ENCODE data around the gene ATG13.

Gene ATG13

DNA sequence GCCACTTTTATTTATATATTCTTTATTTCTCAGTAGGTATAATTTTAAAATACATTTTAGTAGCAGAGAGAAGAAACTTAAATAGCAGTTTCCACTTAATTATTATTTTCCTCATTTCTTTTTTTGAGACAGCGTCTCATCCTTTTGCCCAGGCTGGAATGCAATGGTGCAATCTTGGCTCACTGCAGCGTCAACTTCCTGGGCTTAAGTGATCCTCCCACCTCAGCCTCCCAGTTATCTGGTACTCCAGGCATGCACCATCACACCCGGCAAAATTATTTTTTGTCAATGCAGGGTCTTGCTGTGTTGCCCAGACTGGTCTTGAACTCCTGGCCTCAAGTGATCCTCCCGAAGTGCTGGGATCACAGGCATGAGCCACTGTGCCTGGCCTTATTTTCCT, 38.3 kb downstream of the ATG13 start:
- DNase-seq (ENCODE audit: low spot score) (no peak), ATAC-seq (ENCODE audit: low read depth) (no peak)
- no peaks in the 10 kb centered on the region for H3K4me1 ChIP-seq (ENCODE audit: insufficient read depth, poor library complexity, severe bottlenecking)
- TF ChIP-seq CTCF (IDR thresholded peaks at IDR 0.05; ENCODE audit: poor library complexity, severe bottlenecking), result no peak
- no peaks in the 10 kb centered on the region for H3K27me3 ChIP-seq (ENCODE audit: insufficient read depth, poor library complexity, severe bottlenecking)
- no peaks in the 10 kb centered on the region for H3K9me3 ChIP-seq (ENCODE audit: severe bottlenecking)
- peaks cover 86% of the 10 kb centered on the region for H3K36me3 ChIP-seq (ENCODE audit: low read depth)
- no peak overlapping the region for H3K27ac ChIP-seq (ENCODE audit: poor library complexity, severe bottlenecking)
- H3K4me3 ChIP-seq (ENCODE audit: severe bottlenecking), result no peak overlapping the region

DNA sequence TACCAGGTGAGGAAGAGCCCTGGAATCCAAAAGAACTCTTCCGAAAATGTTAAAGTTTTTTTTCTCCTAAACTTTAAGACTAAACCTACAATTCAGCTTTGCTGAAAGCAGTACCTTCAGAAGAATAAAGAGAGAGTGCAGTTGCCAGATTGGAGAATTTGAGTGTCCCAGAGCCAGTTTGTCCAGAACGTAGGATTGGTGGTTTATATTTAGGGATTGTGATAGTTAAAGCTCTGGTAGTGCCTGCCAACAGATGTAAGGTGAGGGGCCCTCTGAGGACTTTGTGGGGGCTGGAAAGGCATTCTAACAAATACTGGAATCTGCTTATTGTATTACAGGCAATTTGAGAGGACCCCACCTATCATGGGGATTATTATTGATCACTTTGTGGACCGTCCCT, 39.8 kb downstream of the ATG13 start:
- H3K9me3 ChIP-seq (ENCODE audit: severe bottlenecking), result no peaks in the 10 kb centered on the region
- peaks cover 78% of the 10 kb centered on the region for H3K36me3 ChIP-seq (ENCODE audit: low read depth)
- no peak for ATAC-seq (ENCODE audit: low read depth)
- no peak overlapping the region for H3K27ac ChIP-seq (ENCODE audit: poor library complexity, severe bottlenecking)
- TF ChIP-seq CTCF (IDR thresholded peaks at IDR 0.05; ENCODE audit: poor library complexity, severe bottlenecking), result no peak
- H3K4me3 ChIP-seq (ENCODE audit: severe bottlenecking), result no peak overlapping the region
- no peak for DNase-seq (ENCODE audit: low spot score)
- no peaks in the 10 kb centered on the region for H3K4me1 ChIP-seq (ENCODE audit: insufficient read depth, poor library complexity, severe bottlenecking)
- H3K27me3 ChIP-seq (ENCODE audit: insufficient read depth, poor library complexity, severe bottlenecking), result no peaks in the 10 kb centered on the region

DNA sequence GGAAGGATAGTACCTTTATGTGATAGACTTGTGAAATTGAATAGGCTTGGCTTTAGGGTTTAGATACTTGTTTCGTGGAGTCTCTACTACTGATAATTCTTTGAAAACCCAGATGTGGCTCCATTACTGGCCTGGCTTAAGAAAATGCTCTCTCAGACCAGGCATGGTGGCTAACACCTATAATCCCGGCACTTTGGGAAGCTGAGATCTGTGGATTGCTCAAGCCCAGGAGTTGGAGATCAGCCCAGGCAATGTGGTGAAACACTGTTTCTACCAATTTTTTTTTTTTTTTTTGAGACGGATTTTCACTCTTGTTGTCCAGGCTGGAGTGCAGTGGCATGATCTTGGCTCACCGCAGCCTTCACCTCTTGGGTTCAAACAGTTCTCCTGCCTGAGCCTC, 40.9 kb downstream of the ATG13 start:
- ATAC-seq (ENCODE audit: low read depth) (no peak), DNase-seq (ENCODE audit: low spot score) (no peak)
- Histone ChIP-seq H3K9me3 (ENCODE audit: severe bottlenecking) (no peaks in the 10 kb centered on the region), H3K27ac (ENCODE audit: poor library complexity, severe bottlenecking) (no peak overlapping the region), H3K27me3 (ENCODE audit: insufficient read depth, poor library complexity, severe bottlenecking) (no peaks in the 10 kb centered on the region), H3K4me1 (ENCODE audit: insufficient read depth, poor library complexity, severe bottlenecking) (no peaks in the 10 kb centered on the region), H3K36me3 (ENCODE audit: low read depth) (peaks cover 68% of the 10 kb centered on the region), H3K4me3 (ENCODE audit: severe bottlenecking) (no peak overlapping the region)
- no peak for TF ChIP-seq CTCF (IDR thresholded peaks at IDR 0.05; ENCODE audit: poor library complexity, severe bottlenecking)

DNA sequence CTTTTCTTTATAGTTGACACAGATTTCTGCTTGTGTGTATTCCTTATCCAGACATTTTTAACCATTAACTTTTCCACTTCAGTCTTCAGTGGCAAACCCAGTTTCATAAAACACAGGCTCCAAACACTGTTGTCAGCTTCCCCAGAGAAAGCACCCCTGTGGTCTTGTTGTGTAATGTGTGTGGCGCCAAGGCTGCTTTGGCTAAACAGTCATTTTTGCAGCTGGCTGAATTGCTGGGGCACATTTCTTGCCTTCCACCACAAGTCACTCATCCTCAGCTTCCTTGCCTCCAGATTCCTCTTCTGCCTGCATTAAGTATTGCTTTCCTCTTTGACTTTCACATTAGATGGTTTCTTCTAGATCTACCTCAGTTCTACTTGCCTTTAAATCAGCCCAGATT, 42.6 kb downstream of the ATG13 start:
- H3K9me3 ChIP-seq (ENCODE audit: severe bottlenecking), result no peaks in the 10 kb centered on the region
- no peak overlapping the region for H3K27ac ChIP-seq (ENCODE audit: poor library complexity, severe bottlenecking)
- no peak for ATAC-seq (ENCODE audit: low read depth)
- H3K4me1 ChIP-seq (ENCODE audit: insufficient read depth, poor library complexity, severe bottlenecking), result no peaks in the 10 kb centered on the region
- H3K27me3 ChIP-seq (ENCODE audit: insufficient read depth, poor library complexity, severe bottlenecking), result no peaks in the 10 kb centered on the region
- H3K4me3 ChIP-seq (ENCODE audit: severe bottlenecking), result no peak overlapping the region
- DNase-seq (ENCODE audit: low spot score), result no peak
- peaks cover 67% of the 10 kb centered on the region for H3K36me3 ChIP-seq (ENCODE audit: low read depth)
- no peak for TF ChIP-seq CTCF (IDR thresholded peaks at IDR 0.05; ENCODE audit: poor library complexity, severe bottlenecking)

- Histone ChIP-seq H3K27ac (ENCODE audit: poor library complexity, severe bottlenecking) (no peak overlapping the region), H3K27me3 (ENCODE audit: insufficient read depth, poor library complexity, severe bottlenecking) (no peaks in the 10 kb centered on the region), H3K4me3 (ENCODE audit: severe bottlenecking) (no peak overlapping the region), H3K36me3 (ENCODE audit: low read depth) (peaks cover 66% of the 10 kb centered on the region), H3K9me3 (ENCODE audit: severe bottlenecking) (no peaks in the 10 kb centered on the region), H3K4me1 (ENCODE audit: insufficient read depth, poor library complexity, severe bottlenecking) (no peaks in the 10 kb centered on the region)
- DNase-seq (ENCODE audit: low spot score) (no peak), ATAC-seq (ENCODE audit: low read depth) (no peak)
- no peak for TF ChIP-seq CTCF (IDR thresholded peaks at IDR 0.05; ENCODE audit: poor library complexity, severe bottlenecking)
These were observed 44.5 kb downstream of the ATG13 start for GRCh38 chr11:46661836-46662235.
